ENCODE data around the gene RFX2.
"Not testable (repeated sequence)": the region's sequence is repeated elsewhere in the genome, so short reads cannot be mapped to it uniquely, and the experiment has no call there.

Gene RFX2

GRCh38 chr19:6011206-6011605 is 99.1 kb downstream of the RFX2 start:
- H3K4me3 ChIP-seq (ENCODE audit: low read length): no peak overlapping the region
- no peak for TF ChIP-seq CTCF (conservative IDR thresholded peaks at IDR 0.05; ENCODE audit: low read length)
- no peak for DNase-seq (ENCODE audit: low read depth)

- H3K4me3 ChIP-seq (ENCODE audit: low read length): no peak overlapping the region
- no peak for TF ChIP-seq CTCF (conservative IDR thresholded peaks at IDR 0.05; ENCODE audit: low read length)
- DNase-seq (ENCODE audit: low read depth): no peak
Observed at GRCh38 chr19:6010107-6010506, 100.2 kb downstream of the RFX2 start.

GRCh38 chr19:6007866-6008265 is 102.4 kb downstream of the RFX2 start:
- TF ChIP-seq CTCF (conservative IDR thresholded peaks at IDR 0.05; ENCODE audit: low read length): no peak
- no peak overlapping the region for H3K4me3 ChIP-seq (ENCODE audit: low read length)
- no peak for DNase-seq (ENCODE audit: low read depth)

- no peak for DNase-seq (ENCODE audit: low read depth)
- no peak overlapping the region for H3K4me3 ChIP-seq (ENCODE audit: low read length)
- no peak for TF ChIP-seq CTCF (conservative IDR thresholded peaks at IDR 0.05; ENCODE audit: low read length)
Observed at GRCh38 chr19:6006896-6007295, 103.4 kb downstream of the RFX2 start.

GRCh38 chr19:6006070-6006446 is 104.2 kb downstream of the RFX2 start:
- H3K4me3 ChIP-seq (ENCODE audit: low read length); DNase-seq (ENCODE audit: low read depth): not testable (repeated sequence)

GRCh38 chr19:6005321-6006069 is 104.8 kb downstream of the RFX2 start:
- no peak for TF ChIP-seq CTCF (conservative IDR thresholded peaks at IDR 0.05; ENCODE audit: low read length)
- DNase-seq (ENCODE audit: low read depth): no peak
- no peak overlapping the region for H3K4me3 ChIP-seq (ENCODE audit: low read length)

- H3K4me3 ChIP-seq (ENCODE audit: low read length): no peak overlapping the region
- TF ChIP-seq CTCF (conservative IDR thresholded peaks at IDR 0.05; ENCODE audit: low read length): no peak
- DNase-seq (ENCODE audit: low read depth): no peak
Observed at GRCh38 chr19:6003976-6004375, 106.3 kb downstream of the RFX2 start.
